Esophagus muscularis mucosa (tissue), 2 donors: ENCODE data around the gene KCNJ10.

Experiments used
- POLR2A ChIP-seq: fragments of 450-650 bp; IDR thresholded peaks from one replicate; pipeline ENCODE4 v1.6.1; 2017; ENCODE audit warnings: antibody characterized with exemption, moderate library complexity, mild to moderate bottlenecking, low read depth
- POLR2AphosphoS5 ChIP-seq, 2 donors: sonication (generic); formaldehyde crosslinking; IDR thresholded peaks; one replicate each; pipeline ENCODE4 v1.6.1; 2017; ENCODE audit warnings: antibody characterized with exemption in 2 of 2

- TF ChIP-seq POLR2AphosphoS5 (IDR thresholded peaks at IDR 0.05) (no peak), POLR2A (no peak)
Measured at GRCh38 chr1:159979257-159979656, 90.7 kb downstream of the KCNJ10 start.
